Psoas muscle (tissue), 8 donors: ENCODE results near the gene KHNYN. TPM values are rescaled to one million over a fixed set of nuclear protein-coding genes. Genes with fewer than 3 reads are reported as not detected.
A peak's percentile ranks its signal among the peaks of the same experiment; 100 is the strongest.

ENCODE experiments used
- ATAC-seq, 4 donors: fragments of 200-7000 bp; cut with Tn5 transposase; one replicate each; pipeline ENCODE4 v1.9.1; 2020; ENCODE audit warnings: moderate library complexity in 3 of 4, mild to moderate bottlenecking in 2 of 4
- DNase-seq, 2 donors: peaks; one replicate each; pipeline ENCODE4 v3.0.0-alpha.2; 2020
- H3K27ac ChIP-seq: fragments of 200-600 bp; one replicate; pipeline ENCODE4 v1.8.0; 2022
- H3K27me3 ChIP-seq, 3 donors: fragments of 200-600 bp in 1 of 3; one replicate each; pipeline versions ENCODE4 v1.6.1 to v1.8.0; 2013 to 2022; ENCODE audit warnings: low read length in 2 of 3, mild to moderate bottlenecking in 2 of 3, moderate library complexity in 1 of 3; ENCODE audit not compliant: insufficient read depth in 3 of 3
- H3K36me3 ChIP-seq, 2 donors: fragments of 200-600 bp in 1 of 2; one replicate each; pipeline versions ENCODE4 v1.6.1 to v1.8.0; 2013 to 2022; ENCODE audit warnings: low read depth in 1 of 2, mild to moderate bottlenecking in 1 of 2, moderate library complexity in 1 of 2; ENCODE audit not compliant: insufficient read depth in 1 of 2
- H3K4me1 ChIP-seq: fragments of 200-600 bp; one replicate; pipeline ENCODE4 v1.8.0; 2022
- H3K4me3 ChIP-seq: fragments of 200-600 bp; one replicate; pipeline ENCODE4 v1.8.0; 2022; ENCODE audit warnings: mild to moderate bottlenecking
- H3K9me3 ChIP-seq: fragments of 200-600 bp; one replicate; pipeline ENCODE4 v1.8.0; 2022
- CTCF ChIP-seq: fragments of 200-600 bp; IDR thresholded peaks from one replicate; pipeline ENCODE4 v1.8.0; 2022; ENCODE audit warnings: antibody characterized with exemption
- WGBS, 3 donors: extraction: QIAGEN DNeasy Blood & Tissue Kit; methylation state at CpG; one replicate each; pipeline versions ENCODE4 v1.1.6 to v1.1.7; 2013; 5-methylcytosine and 5-hydroxymethylcytosine counted together
- intact Hi-C, 2 donors: fragments of 100-400 bp; cut with DNase I; formaldehyde crosslinking; loops; one replicate each; pipeline versions ENCODE4 v1.11.0 to v1.14.2; 2022
- polyA plus RNA-seq, 3 donors: library from polyadenylated mRNA; stranded (reverse); fragments of 200-250 nt; gene quantifications; one replicate each; pipeline ENCODE4 v1.2.3, GENCODE V29; 2013
- total RNA-seq, 4 donors: library from RNA; stranded (reverse); fragmentation: NEBNext Ultra II Directional in 2 of 4; extraction: Animal tissue kit (Norgen Biotek cat#: 25700) in 2 of 4; gene quantifications; one replicate each; pipeline versions ENCODE4 v1.2.1 to v1.2.4, GENCODE V29; 2021 to 2023
- donor health status: healthy with polysubstance abuse.
- donor health status: DM: no; HTN: no; CAD: no; lungs with moderate emphysema.
- donor health status: Bipolar disorder and iron deficiency.
- donor health status: healthy.
- donor health status: DM: yes; HTN: yes; CAD: no.
- donor health status: DM: no; HTN: no; CAD: no.
- donor health status: DM: no; HTN: no; CAD: no.
- donor health status: DM: yes; HTN: yes; CAD: no.

Gene KHNYN
- total and polyA plus RNA-seq, 7 donors = 15.3 to 74.9 (median 40.2) TPM

GRCh38 chr14:24426150-24426911 lies 3.4 kb upstream of the KHNYN start:
- no peak for TF ChIP-seq CTCF
- ATAC-seq (no peak), DNase-seq (no peak)
- WGBS, 3 donors = 77 to 88% (median 82%) methylated on average over 2 of the region's 2 CpGs
- intact Hi-C loops = no loop called here
- H3K4me1 ChIP-seq = peaks cover 6% of the 10 kb centered on the region
- H3K27me3 ChIP-seq = no peaks in the 10 kb centered on the region
- no peaks in the 10 kb centered on the region for H3K9me3 ChIP-seq
- no peak overlapping the region for H3K27ac ChIP-seq
- peaks cover 0 to 3% of the 10 kb centered on the region in 2 donors for H3K36me3 ChIP-seq
- H3K4me3 ChIP-seq = no peak overlapping the region

- ATAC-seq (no peak), DNase-seq (no peak)
- Histone ChIP-seq H3K4me3 (no peak overlapping the region), H3K27me3 (no peaks in the 10 kb centered on the region), H3K36me3 (peaks cover 0 to 10% of the 10 kb centered on the region in 2 donors), H3K9me3 (no peaks in the 10 kb centered on the region), H3K27ac (no peak overlapping the region), H3K4me1 (peaks cover 13% of the 10 kb centered on the region)
- WGBS, 3 donors = 77 to 82% (median 81%) methylated on average over 8 of the region's 8 CpGs
- intact Hi-C loops = loop anchor here in 1 of 2 donors (1.0 kb wide), 1 partner anchor 18 kb away; no protein-coding TSS in a partner anchor
- TF ChIP-seq CTCF = no peak
Measured at GRCh38 chr14:24426912-24427536, 2.7 kb upstream of the KHNYN start.

- Histone ChIP-seq H3K36me3 (peaks cover 0 to 18% of the 10 kb centered on the region in 2 donors), H3K4me1 (peaks cover 17% of the 10 kb centered on the region), H3K9me3 (no peaks in the 10 kb centered on the region), H3K4me3 (no peak overlapping the region), H3K27ac (no peak overlapping the region), H3K27me3 (no peaks in the 10 kb centered on the region)
- WGBS, 3 donors = 84 to 88% (median 84%) methylated on average over 18 of the region's 18 CpGs
- no peak for TF ChIP-seq CTCF
- intact Hi-C loops = loop anchor here in 1 of 2 donors (1.0 kb wide), 1 partner anchor 19 kb away; no protein-coding TSS in a partner anchor
- DNase-seq (no peak), ATAC-seq (no peak)
Measured at GRCh38 chr14:24427537-24428508, 1.9 kb upstream of the KHNYN start.

- 86 to 87% (median 86%) methylated on average over 14 to 18 of the region's 18 CpGs for WGBS, 3 donors
- Histone ChIP-seq H3K27ac (peak overlapping the region; percentile 98), H3K9me3 (no peaks in the 10 kb centered on the region), H3K4me3 (peak overlapping the region; percentile 84), H3K36me3 (peaks cover 0 to 28% of the 10 kb centered on the region in 2 donors), H3K27me3 (no peaks in the 10 kb centered on the region), H3K4me1 (peaks cover 17% of the 10 kb centered on the region)
- ATAC-seq (no peak), DNase-seq (no peak)
- no peak for TF ChIP-seq CTCF
- intact Hi-C loops = no loop called here
Measured at GRCh38 chr14:24428628-24429394, 943 bp upstream of the KHNYN start.
